ENCODE measurements around the gene DIP2A. TPM values are rescaled to one million over a fixed set of nuclear protein-coding genes. Genes with fewer than 3 reads are reported as not detected.

DIP2A gene
- total RNA-seq, 4 donors from 2014 or later, result 19.9 to 40.8 (median 31.1) TPM

DNA sequence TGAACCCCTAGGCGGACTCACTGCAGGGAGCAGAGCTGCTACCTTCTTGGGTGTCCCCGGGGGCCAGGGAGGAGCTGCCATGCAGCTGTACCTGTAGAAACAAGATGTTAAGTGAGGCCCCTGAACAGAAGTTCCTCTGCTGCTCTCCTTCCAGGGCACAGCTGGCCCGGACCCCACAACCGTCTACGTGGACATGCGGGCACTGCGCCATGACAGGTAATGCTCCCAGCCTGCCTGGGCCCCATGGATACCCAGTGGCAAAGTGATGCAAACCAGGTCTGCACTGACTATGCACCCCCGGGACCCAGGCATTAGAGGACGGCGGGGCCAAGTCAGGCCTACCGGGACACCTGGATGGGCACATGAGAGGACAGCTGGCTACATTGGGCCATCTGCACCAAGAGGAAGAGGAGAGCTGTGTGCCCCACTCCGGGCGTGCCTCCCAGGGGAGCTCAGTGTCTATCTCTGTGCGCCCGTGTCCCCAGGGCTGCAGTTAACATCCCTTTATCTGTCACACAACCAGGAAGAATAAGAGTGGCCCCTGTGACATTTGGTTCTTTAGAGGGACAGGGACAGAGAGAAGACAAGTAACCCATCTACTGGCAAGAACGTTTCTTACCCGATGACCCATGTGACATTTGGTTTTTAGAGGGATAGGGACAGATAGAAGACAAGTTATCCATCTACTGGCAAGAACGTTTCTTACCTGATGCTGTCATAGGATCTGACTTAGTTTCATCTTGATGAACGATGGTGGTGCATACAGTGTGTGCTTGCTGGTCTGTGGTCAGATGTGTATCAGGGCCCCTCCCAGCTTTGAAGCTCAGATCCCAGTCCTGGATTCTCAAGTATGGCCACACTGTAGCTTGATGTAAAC is 102.1 kb downstream of the DIP2A start:
- Histone ChIP-seq H3K27ac (no peak overlapping the region), H3K4me3 (no peak overlapping the region), H3K27me3 (no peaks in the 10 kb centered on the region), H3K9me3 (no peaks in the 10 kb centered on the region), H3K36me3 (peaks cover 0 to 100% of the 10 kb centered on the region in 2 donors), H3K4me1 (no peaks in the 10 kb centered on the region)
- TF ChIP-seq, protein P1, sequence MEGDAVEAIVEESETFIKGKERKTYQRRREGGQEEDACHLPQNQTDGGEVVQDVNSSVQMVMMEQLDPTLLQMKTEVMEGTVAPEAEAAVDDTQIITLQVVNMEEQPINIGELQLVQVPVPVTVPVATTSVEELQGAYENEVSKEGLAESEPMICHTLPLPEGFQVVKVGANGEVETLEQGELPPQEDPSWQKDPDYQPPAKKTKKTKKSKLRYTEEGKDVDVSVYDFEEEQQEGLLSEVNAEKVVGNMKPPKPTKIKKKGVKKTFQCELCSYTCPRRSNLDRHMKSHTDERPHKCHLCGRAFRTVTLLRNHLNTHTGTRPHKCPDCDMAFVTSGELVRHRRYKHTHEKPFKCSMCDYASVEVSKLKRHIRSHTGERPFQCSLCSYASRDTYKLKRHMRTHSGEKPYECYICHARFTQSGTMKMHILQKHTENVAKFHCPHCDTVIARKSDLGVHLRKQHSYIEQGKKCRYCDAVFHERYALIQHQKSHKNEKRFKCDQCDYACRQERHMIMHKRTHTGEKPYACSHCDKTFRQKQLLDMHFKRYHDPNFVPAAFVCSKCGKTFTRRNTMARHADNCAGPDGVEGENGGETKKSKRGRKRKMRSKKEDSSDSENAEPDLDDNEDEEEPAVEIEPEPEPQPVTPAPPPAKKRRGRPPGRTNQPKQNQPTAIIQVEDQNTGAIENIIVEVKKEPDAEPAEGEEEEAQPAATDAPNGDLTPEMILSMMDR (IDR thresholded peaks at IDR 0.05), result no peak
- no peak for TF ChIP-seq EP300 (IDR thresholded peaks at IDR 0.05)
- no peak for TF ChIP-seq POLR2AphosphoS5 (IDR thresholded peaks at IDR 0.05)
- no peak for TF ChIP-seq POLR2A (IDR thresholded peaks at IDR 0.05)
- 77 to 82% methylated on average over 6 to 8 of the region's 19 CpGs for WGBS, 2 donors (ENCODE audit: low coverage in 1 of 2)
- ATAC-seq, result no peak

- H3K27me3 ChIP-seq, result no peaks in the 10 kb centered on the region
- H3K4me3 ChIP-seq, result no peak overlapping the region
- no peak overlapping the region for H3K27ac ChIP-seq
- H3K9me3 ChIP-seq, result no peaks in the 10 kb centered on the region
- no peaks in the 10 kb centered on the region for H3K4me1 ChIP-seq
- no peak for ATAC-seq
- peaks cover 0 to 100% of the 10 kb centered on the region in 2 donors for H3K36me3 ChIP-seq
- TF ChIP-seq EP300 (IDR thresholded peaks at IDR 0.05) (no peak), POLR2A (IDR thresholded peaks at IDR 0.05) (no peak), POLR2AphosphoS5 (IDR thresholded peaks at IDR 0.05) (no peak)
- TF ChIP-seq, protein P1 (IDR thresholded peaks at IDR 0.05), result no peak
- WGBS, 2 donors (ENCODE audit: low coverage in 1 of 2), result 88% methylated on average over 12 to 15 of the region's 19 CpGs
Observed at GRCh38 chr21:46561445-46562090, 102.9 kb downstream of the DIP2A start.

GRCh38 chr21:46562472-46562871 is 103.8 kb downstream of the DIP2A start:
- H3K9me3 ChIP-seq, result no peaks in the 10 kb centered on the region
- H3K27ac ChIP-seq, result no peak overlapping the region
- 82% methylated on average over 8 of the region's 10 CpGs; no CpG with 5 or more reads in 1 of the 2 donors for WGBS, 2 donors (ENCODE audit: low coverage in 1 of 2)
- H3K4me1 ChIP-seq, result no peaks in the 10 kb centered on the region
- H3K4me3 ChIP-seq, result no peak overlapping the region
- H3K36me3 ChIP-seq, result peaks cover 0 to 100% of the 10 kb centered on the region in 2 donors
- ATAC-seq, result no peak
- TF ChIP-seq EP300 (IDR thresholded peaks at IDR 0.05) (no peak), POLR2AphosphoS5 (IDR thresholded peaks at IDR 0.05) (no peak), POLR2A (IDR thresholded peaks at IDR 0.05) (no peak)
- TF ChIP-seq, protein P1 (IDR thresholded peaks at IDR 0.05), result no peak
- no peaks in the 10 kb centered on the region for H3K27me3 ChIP-seq

DNA sequence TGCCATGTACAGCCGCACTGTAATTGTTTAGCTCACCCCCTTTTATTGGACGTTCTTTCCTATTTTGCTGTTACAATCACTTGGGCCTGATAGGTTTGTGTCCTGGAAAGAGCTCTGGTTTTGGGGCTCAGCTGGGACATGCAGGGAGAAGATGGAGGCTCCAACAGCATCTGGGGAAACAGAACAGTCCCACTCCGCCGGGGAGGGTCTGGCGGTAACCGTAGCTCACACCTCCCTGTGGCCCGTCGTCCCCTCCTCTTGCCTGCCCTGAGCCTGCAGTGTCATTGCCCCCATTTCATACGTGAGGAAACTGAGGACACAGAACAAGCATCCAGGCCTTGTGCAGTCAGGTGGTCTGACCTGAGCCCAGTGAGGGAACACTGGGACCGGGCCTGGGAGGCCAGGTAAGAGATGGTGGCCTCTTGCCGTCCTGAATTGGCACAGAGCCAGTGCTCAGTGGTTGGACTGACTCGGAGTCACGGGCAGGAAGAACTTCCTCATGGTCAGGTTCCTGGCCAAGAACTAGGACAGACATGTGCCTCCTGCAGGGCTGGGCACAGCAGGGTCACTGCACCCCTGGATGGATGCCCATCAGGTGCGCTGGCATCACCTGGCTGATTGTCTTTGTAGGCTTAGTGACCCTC is 104.4 kb downstream of the DIP2A start:
- Histone ChIP-seq H3K36me3 (peaks cover 0 to 100% of the 10 kb centered on the region in 2 donors), H3K27ac (no peak overlapping the region), H3K27me3 (no peaks in the 10 kb centered on the region), H3K4me1 (no peaks in the 10 kb centered on the region), H3K9me3 (no peaks in the 10 kb centered on the region), H3K4me3 (no peak overlapping the region)
- 83% methylated on average over 3 of the region's 14 CpGs; no CpG with 5 or more reads in 1 of the 2 donors for WGBS, 2 donors (ENCODE audit: low coverage in 1 of 2)
- TF ChIP-seq POLR2AphosphoS5 (IDR thresholded peaks at IDR 0.05) (no peak), POLR2A (IDR thresholded peaks at IDR 0.05) (no peak), EP300 (IDR thresholded peaks at IDR 0.05) (no peak)
- TF ChIP-seq, protein P1 (IDR thresholded peaks at IDR 0.05), result no peak
- ATAC-seq, result no peak

Measured in gastroesophageal sphincter (tissue), 4 donors.